Vagina (tissue), 2 donors: Measurements from ENCODE around the gene PSORS1C1.

ENCODE experiments used
- CTCF ChIP-seq, 3 experiments: fragments of 450-650 bp in 2 of 3; fragments of 200-600 bp in 1 of 3; sonication (generic) in 1 of 3; IDR thresholded peaks; one replicate each; pipeline ENCODE4 v1.5.1; 2017 to 2019; ENCODE audit warnings: antibody characterized with exemption in 3 of 3, mild to moderate bottlenecking in 2 of 3, moderate library complexity in 2 of 3
- POLR2A ChIP-seq, 2 donors: fragments of 450-650 bp; IDR thresholded peaks; one replicate each; pipeline ENCODE4 v1.6.1; 2017; ENCODE audit warnings: antibody characterized with exemption in 2 of 2, mild to moderate bottlenecking in 2 of 2, moderate library complexity in 2 of 2

GRCh38 chr6:31175971-31176370 lies 61.4 kb downstream of the PSORS1C1 start:
- TF ChIP-seq CTCF (IDR thresholded peaks at IDR 0.05) (no peak), POLR2A (IDR thresholded peaks at IDR 0.05) (no peak)
